Stimulated activated CD4-positive, alpha-beta T cell treated with anti-CD3 and anti-CD28 coated beads, Interleukin-1b, Interleukin-23, amount 100 ng/mL, for 4 hours (primary cell): ENCODE data around the gene TEX101.
A peak's percentile ranks its signal among the peaks of the same experiment; 100 is the strongest.
"Not testable (repeated sequence)": the region's sequence is repeated elsewhere in the genome, so short reads cannot be mapped to it uniquely, and the experiment has no call there.

ENCODE experiments used
- DNase-seq, 2 donors: peaks; one replicate each; pipeline ENCODE4 v3.0.0-alpha.2; 2020; ENCODE audit warnings: low read depth in 2 of 2

TEX101 gene

GRCh38 chr19:43420954-43421353 is 6.3 kb downstream of the TEX101 start:
- no peak for DNase-seq

DNA sequence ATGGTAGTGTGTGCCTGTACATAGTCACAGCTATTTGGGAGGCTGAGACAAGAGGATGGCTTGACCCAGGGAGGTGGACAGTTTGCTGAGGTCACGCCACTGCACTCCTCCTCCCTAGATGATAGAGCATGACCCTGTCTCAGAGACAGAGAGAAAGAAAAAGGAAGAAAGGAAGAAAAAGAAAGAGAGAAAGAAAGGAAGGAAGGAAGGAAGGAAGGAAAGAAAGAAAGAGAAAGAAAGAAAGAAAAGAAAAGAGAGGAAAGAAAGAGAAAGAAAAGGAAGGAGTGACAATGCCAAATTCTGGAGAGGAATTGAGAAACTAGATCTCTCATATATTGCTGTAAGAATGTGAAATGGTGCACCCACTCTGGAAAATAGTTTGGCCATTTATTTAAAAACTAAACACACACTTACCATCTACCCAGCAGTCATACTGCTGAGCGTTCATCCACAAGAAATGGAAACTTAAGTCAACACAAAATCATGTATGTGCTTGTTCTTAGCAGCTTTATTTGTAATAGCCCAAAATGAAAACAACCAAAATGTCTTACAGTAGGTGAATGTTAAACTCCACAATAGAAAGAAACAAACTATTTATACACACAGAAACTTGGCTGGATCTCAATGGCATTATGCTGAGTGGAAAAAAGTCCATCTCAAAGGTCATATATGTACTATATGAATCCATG is 7.5 kb downstream of the TEX101 start:
- no peak for DNase-seq

DNA sequence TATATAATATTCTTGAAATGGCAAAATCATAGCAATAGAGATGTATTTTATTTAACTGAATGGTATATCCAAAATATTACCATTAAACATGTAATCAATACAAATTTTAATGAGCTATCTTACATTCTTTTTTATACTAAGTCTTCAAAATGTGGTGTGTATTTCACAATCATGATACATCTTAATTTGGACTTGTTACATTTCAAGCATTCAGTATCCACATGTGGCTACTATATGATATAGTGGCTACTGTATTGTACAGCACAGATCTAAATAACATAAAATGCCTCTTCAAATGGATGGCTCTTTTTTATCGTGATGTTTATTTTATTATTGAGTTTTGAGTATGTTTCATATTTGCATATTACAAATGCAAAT is 8.0 kb downstream of the TEX101 start:
- DNase-seq, result no peak

- no peak for DNase-seq
Measured at GRCh38 chr19:43423779-43424178, 9.1 kb downstream of the TEX101 start.

- no peak for DNase-seq
Measured at GRCh38 chr19:43425567-43426392, 11.1 kb downstream of the TEX101 start.

GRCh38 chr19:43429395-43429794 is 14.7 kb downstream of the TEX101 start:
- no peak for DNase-seq

- DNase-seq, result no peak
Measured at GRCh38 chr19:43430142-43430710, 15.5 kb downstream of the TEX101 start.

DNA sequence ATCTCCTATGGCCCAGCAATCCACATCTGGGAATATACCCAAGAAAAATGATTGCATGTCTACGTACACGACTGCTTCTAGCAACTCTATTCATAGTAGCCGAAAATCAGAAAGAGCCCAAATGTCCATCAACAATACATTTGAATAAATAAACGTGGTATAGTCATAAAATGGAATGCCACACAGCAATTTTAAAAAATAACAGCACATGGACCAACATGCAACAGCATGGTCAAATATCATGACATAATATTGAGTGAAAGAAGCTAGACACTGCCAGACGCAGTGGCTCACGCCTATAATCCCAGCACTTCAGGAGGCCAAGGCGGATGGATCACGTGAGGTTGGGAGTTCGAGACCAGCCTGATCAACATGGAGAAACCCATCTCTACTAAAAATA is 16.3 kb downstream of the TEX101 start:
- DNase-seq, result no peak

DNA sequence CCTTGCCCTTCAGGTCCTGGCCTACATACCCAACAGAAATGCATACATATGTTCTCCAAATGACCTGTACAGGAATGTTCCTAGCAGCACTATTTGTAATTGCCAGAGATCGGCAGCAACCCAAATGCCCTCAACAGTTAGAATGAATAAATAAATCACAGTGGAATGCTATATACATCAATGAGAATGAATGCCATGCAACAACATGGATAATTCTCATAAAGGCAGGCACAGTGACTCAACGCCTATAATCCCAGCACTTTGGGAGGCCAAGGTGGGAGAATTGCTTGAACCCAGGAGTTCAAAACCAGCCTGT is 18.6 kb downstream of the TEX101 start:
- no peak for DNase-seq

DNA sequence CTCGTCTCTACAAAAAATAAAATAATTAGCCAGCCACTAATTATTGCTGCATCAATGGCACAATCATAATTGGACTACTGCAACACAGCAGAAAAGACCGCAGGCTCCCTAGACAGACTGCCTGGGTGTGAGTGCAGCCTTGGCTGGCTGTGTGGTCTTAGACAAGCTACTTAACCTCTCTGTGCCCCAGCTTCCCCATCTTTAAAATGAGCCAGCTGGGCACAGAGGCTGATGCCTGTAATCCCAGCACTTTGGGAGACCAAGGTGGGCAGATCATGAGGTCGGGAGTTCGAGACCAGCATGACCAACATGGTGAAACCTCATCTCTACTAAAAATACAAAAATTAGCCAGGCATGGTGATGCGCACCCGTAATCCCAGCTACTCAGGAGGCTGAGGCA is 19.0 kb downstream of the TEX101 start:
- no peak for DNase-seq

DNA sequence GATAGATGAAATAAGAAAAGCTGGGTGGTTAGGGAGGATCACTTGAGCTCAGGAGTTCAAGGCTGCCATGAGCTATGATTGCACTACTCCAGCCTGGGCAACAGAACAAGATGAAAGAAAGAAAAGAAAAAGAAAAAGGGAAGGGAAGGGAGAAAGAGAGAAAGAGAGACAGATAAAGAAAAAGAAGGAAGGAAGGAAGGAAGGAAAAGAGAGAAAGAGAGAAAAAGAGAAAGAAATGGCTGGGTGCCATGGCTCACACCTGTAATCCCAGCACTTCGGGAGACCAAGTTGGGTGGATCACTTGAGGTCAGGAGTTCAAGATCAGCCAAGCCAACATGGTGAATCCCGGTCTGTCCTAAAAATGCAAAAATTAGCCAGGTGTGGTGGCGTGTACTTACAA is 21.1 kb downstream of the TEX101 start:
- no peak for DNase-seq

GRCh38 chr19:43437284-43437683 is 22.6 kb downstream of the TEX101 start:
- DNase-seq, result not testable (repeated sequence)

DNA sequence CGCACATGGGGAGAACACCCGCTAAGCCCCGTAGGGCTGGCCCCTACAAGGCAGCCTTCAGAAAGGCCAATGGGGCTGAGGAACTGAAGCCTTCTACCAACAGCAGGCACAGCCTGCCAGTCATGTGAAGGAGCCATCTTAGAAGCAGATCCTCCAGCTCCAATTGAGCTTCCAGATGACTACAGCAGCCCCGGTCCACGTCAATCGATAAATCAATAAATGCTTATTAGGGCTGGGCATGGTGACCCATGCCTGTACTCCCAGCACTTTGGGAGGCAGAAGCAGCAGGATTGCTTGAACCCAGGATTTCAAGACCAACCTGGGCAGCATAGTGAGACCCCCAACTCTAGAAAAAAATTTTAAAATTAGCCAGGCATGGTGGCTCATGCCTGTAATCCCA is 23.0 kb downstream of the TEX101 start:
- DNase-seq, result no peak

DNA sequence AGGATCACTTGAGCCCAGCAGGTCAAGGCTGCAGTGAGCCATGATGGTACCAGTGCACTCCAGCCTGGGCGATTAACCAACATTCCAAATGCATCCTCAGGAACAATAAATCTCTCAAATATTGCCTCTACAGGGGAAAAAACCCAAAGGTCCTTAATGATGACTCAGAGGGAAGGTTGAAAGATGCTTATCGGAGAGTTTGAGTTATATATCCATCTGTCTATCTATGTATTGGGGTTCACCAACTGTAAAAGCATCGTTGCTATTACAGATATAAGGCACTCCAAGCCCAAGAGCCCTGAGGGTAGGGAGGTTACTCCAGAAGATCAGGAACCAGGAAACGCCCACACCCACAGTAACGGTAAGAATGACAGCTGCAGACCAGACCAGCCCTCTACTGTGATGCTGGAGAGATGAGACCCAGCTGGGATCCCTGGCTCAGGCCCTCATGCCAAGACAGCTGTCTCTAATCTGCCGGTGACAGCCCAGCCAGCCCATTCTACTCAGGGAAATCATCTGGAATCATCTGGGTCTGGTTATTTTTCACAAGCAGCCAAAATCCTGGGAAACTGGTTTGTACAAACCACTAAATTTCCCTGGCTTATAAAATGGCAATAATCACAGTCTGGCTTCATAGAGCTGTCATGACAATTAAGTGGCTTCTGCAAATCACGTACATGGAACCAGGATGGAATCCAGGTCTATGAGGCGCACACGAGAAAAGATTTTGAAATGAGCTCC is 23.8 kb downstream of the TEX101 start:
- no peak for DNase-seq

DNA sequence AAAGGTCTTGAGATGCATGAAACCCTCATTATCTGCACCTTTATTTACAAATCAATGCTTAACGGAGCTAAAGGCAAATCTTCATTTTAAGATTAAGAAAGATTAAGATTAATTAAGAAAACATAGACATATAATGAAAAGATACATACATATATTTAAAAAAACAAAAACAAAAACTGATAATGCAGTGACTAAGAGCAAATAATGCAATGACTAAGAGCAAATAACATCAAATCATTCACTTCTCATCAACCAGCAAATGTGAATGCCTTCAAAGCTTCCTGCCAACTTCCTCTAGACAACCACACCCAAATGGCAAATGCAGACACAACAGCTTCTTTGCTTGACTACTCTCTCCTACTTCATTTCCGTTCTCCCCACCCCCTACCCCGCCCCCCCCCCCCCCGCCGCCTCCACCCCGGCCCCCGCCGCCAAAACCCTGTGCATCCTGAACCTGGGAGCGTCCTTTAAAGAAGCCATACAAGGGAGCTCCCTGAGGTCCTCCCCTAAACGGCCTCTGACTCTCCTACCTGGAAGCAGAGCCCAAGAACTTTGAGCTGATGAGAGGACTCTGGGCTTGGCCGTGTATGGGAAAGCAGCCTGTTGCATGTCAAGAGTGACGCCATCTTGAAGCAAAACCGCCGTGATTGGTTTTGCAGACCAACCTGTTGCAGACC is 24.5 kb downstream of the TEX101 start:
- peak in 1 of 2 donors; percentile 29 for DNase-seq

DNA sequence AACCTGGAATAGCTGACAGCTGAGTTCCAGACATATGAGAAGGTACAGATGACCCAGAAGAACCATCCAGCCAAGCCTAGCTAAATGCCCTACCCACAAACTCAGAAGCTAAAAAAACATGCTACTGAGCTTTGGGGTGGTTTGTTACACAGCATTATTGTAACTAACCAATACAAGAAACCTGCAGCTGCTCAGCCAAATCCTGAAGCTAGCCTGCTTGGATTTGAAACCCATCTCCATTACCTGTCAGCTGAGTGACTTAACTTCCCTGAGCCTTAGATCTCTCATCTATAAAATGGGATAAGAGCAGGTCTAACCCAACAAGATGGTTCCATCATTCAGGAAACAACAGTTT is 25.0 kb downstream of the TEX101 start:
- no peak for DNase-seq

DNA sequence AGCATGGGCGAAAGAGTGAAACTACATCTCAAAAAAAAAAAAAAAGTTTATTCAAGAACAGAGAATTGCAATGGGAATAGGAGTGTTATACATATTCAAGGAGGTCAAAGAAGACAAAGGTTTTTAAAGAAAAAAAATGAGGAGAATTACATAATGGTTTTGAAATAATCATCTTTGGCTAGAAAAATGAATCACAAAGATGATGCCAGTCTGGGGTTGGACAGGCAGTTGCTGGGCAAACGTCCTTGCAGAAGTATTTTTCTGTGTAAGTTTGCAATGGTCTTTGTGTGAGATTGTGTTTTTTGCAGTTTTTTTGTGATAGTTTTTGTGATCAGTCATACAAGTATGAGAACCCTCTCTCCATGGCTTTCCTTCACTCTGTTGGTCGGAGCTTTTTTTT is 27.0 kb downstream of the TEX101 start:
- DNase-seq, result no peak

GRCh38 chr19:43444091-43444490 is 29.4 kb downstream of the TEX101 start:
- not testable (repeated sequence) for DNase-seq

GRCh38 chr19:43444531-43445287 is 30.0 kb downstream of the TEX101 start:
- DNase-seq, result no peak

DNA sequence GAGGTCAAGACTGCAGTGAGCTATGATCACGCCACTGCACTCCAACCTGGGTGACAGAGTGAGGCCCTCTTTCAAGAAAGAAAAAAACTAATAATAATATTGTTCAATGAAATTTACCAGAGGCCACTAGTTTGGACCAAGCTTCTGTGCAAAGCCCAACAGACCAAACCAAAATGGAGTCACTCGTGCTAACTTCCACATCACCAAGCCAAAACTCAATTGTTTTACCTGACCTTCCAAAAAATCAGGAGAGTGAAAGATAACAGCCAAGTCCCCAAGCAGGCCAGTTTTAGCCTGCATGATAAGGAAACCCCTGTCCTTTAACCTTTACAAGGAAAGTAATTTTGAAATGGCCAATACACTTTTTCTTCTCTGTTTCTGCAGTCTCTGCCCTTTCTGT is 30.7 kb downstream of the TEX101 start:
- no peak for DNase-seq

DNA sequence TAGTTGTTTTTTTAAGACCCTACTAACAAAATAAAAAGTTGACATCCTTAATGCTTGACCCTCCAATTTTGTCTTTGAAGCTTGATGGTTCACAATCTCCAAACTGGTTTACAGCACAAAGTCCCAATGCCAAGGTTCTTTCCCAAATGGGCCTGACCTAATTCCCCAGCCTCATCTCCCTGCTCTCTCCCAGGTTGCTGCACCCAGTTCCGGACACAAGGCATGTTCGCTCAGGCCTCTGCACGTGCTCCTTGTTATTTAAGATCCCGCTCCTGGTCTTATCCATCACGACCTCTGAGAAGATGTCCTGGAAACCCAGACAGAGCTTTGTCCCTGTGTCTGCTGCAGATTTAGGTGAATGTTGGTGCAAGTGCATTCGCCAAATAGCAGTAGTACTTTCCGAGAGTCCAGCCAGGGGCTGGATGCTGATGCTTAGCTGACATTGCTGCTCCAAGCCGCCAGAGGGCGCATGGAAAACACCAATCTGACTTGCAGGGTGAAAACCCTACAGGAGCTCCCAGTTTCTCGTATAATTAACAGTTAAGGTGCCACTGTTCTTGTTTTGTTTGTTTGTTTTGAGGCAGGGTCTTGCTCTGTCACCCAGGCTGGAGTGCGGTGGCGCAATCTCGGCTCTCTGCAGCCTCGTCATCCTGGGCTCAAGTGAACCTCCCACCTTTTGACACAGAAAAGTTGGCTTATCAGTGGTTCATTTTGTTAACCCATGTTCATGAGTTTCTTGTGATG is 32.2 kb downstream of the TEX101 start:
- DNase-seq, result peak; percentile 72 to 78
